Vagina (tissue), 2 donors: ENCODE measurements around the gene KRT31. TPM values are rescaled to one million over a fixed set of nuclear protein-coding genes. Genes with fewer than 3 reads are reported as not detected.
"Not testable (repeated sequence)": the region's sequence is repeated elsewhere in the genome, so short reads cannot be mapped to it uniquely, and the experiment has no call there.

ENCODE experiments used
- DNase-seq, 2 donors: peaks; one replicate each; pipeline ENCODE4 v3.0.0-alpha.2; 2017; ENCODE audit errors: extremely low spot score in 2 of 2
- H3K27ac ChIP-seq: fragments of 200-600 bp; sonication (generic); one replicate; pipeline ENCODE4 v1.5.1; 2019
- H3K27me3 ChIP-seq: fragments of 200-600 bp; sonication (generic); one replicate; pipeline ENCODE4 v1.5.1; 2019
- H3K36me3 ChIP-seq, 2 donors: fragments of 200-600 bp; sonication (generic); one replicate each; pipeline ENCODE4 v1.5.1; 2017 to 2019
- H3K4me1 ChIP-seq: fragments of 200-600 bp; sonication (generic); one replicate; pipeline ENCODE4 v1.5.1; 2019
- H3K4me3 ChIP-seq, 2 donors: fragments of 200-600 bp; sonication (generic); 1 replicate in 1 of 2; 2 replicates in 1 of 2; pipeline ENCODE4 v1.5.1; 2016 to 2019
- H3K9me3 ChIP-seq: fragments of 200-600 bp; sonication (generic); one replicate; pipeline ENCODE4 v1.5.1; 2019
- CTCF ChIP-seq, 3 experiments: fragments of 450-650 bp in 2 of 3; fragments of 200-600 bp in 1 of 3; sonication (generic) in 1 of 3; IDR thresholded peaks; one replicate each; pipeline ENCODE4 v1.5.1; 2017 to 2019; ENCODE audit warnings: antibody characterized with exemption in 3 of 3, mild to moderate bottlenecking in 2 of 3, moderate library complexity in 2 of 3
- POLR2A ChIP-seq, 2 donors: fragments of 450-650 bp; IDR thresholded peaks; one replicate each; pipeline ENCODE4 v1.6.1; 2017; ENCODE audit warnings: antibody characterized with exemption in 2 of 2, mild to moderate bottlenecking in 2 of 2, moderate library complexity in 2 of 2
- POLR2AphosphoS5 ChIP-seq, 2 donors: sonication (generic); formaldehyde crosslinking; IDR thresholded peaks; one replicate each; pipeline ENCODE4 v1.9.0; 2017; ENCODE audit warnings: antibody characterized with exemption in 2 of 2, mild to moderate bottlenecking in 2 of 2, low read depth in 1 of 2; ENCODE audit not compliant: insufficient read depth in 1 of 2
- intact Hi-C: fragments of 100-400 bp; cut with DNase I; formaldehyde crosslinking; loops from one replicate; pipeline ENCODE4 v1.15.1; 2023
- total RNA-seq: library from RNA; depleted of rRNA; stranded (reverse); fragments of >200 nt; gene quantifications from one replicate; pipeline ENCODE4 v1.2.3, GENCODE V29; 2016

The KRT31 gene
- total RNA-seq, 1 donor from 2014 or later = not detected

GRCh38 chr17:41434005-41434404, 36.6 kb upstream of the KRT31 start:
- no peak overlapping the region for H3K4me3 ChIP-seq
- intact Hi-C loops = no loop called here
- H3K27me3 ChIP-seq = no peaks in the 10 kb centered on the region
- H3K36me3 ChIP-seq = no peaks in the 10 kb centered on the region
- no peaks in the 10 kb centered on the region for H3K9me3 ChIP-seq
- peaks cover 9% of the 10 kb centered on the region for H3K4me1 ChIP-seq
- TF ChIP-seq CTCF (IDR thresholded peaks at IDR 0.05) = no peak
- TF ChIP-seq POLR2A (IDR thresholded peaks at IDR 0.05) = no peak
- TF ChIP-seq POLR2AphosphoS5 (IDR thresholded peaks at IDR 0.05; ENCODE audit: insufficient read depth in 1 of 2, low read depth in 1 of 2) = no peak
- DNase-seq = no peak
- H3K27ac ChIP-seq = no peak overlapping the region

- H3K36me3 ChIP-seq = no peaks in the 10 kb centered on the region
Observed at GRCh38 chr17:41433586-41433985, 36.2 kb upstream of the KRT31 start.

GRCh38 chr17:41430376-41430775, 33.0 kb upstream of the KRT31 start:
- intact Hi-C loops, H3K9me3 ChIP-seq, H3K36me3 ChIP-seq, H3K4me1 ChIP-seq, H3K27ac ChIP-seq, H3K27me3 ChIP-seq, H3K4me3 ChIP-seq, DNase-seq: not testable (repeated sequence)

More at GRCh38 chr17:41433586-41433985, 36.2 kb upstream of the KRT31 start:
- H3K27me3 ChIP-seq = no peaks in the 10 kb centered on the region
- no peak overlapping the region for H3K27ac ChIP-seq
- no peak for TF ChIP-seq CTCF (IDR thresholded peaks at IDR 0.05)
- no peak for TF ChIP-seq POLR2A (IDR thresholded peaks at IDR 0.05)
- no peak for DNase-seq
- H3K4me3 ChIP-seq = no peak overlapping the region
- peaks cover 9% of the 10 kb centered on the region for H3K4me1 ChIP-seq
- no peaks in the 10 kb centered on the region for H3K9me3 ChIP-seq
- intact Hi-C loops = no loop called here

- Histone ChIP-seq H3K4me1 (peaks cover 9% of the 10 kb centered on the region), H3K4me3 (no peak overlapping the region), H3K27me3 (no peaks in the 10 kb centered on the region), H3K36me3 (no peaks in the 10 kb centered on the region), H3K27ac (no peak overlapping the region), H3K9me3 (no peaks in the 10 kb centered on the region)
- intact Hi-C loops = no loop called here
- DNase-seq = no peak
- TF ChIP-seq POLR2AphosphoS5 (IDR thresholded peaks at IDR 0.05; ENCODE audit: insufficient read depth in 1 of 2, low read depth in 1 of 2) (no peak), POLR2A (IDR thresholded peaks at IDR 0.05) (no peak), CTCF (IDR thresholded peaks at IDR 0.05) (no peak)
Observed at GRCh38 chr17:41429667-41430066, 32.3 kb upstream of the KRT31 start.

- TF ChIP-seq POLR2AphosphoS5 (IDR thresholded peaks at IDR 0.05; ENCODE audit: insufficient read depth in 1 of 2, low read depth in 1 of 2) (no peak), CTCF (IDR thresholded peaks at IDR 0.05) (no peak), POLR2A (IDR thresholded peaks at IDR 0.05) (no peak)
- Histone ChIP-seq H3K27ac (no peak overlapping the region), H3K9me3 (no peaks in the 10 kb centered on the region), H3K4me1 (peaks cover 2% of the 10 kb centered on the region), H3K27me3 (no peaks in the 10 kb centered on the region), H3K36me3 (no peaks in the 10 kb centered on the region), H3K4me3 (no peak overlapping the region)
- intact Hi-C loops = no loop called here
- no peak for DNase-seq
Observed at GRCh38 chr17:41428591-41429291, 31.3 kb upstream of the KRT31 start.
